GM18505 (cell line): ENCODE measurements around the gene CLEC7A.

Source experiments
- ATAC-seq: cut with Tn5 transposase; IDR thresholded peaks from one replicate; pipeline ENCODE4 v1.9.1; 2021; ENCODE audit not compliant: unreplicated experiment
- POLR2A ChIP-seq: IDR thresholded peaks from 4 replicates; pipeline ENCODE4 v1.6.1; 2011; ENCODE audit warnings: borderline replicate concordance; ENCODE audit not compliant: insufficient read depth, insufficient read length; ENCODE audit errors: extremely low read depth

The CLEC7A gene

GRCh38 chr12:10098791-10099190 lies 31.2 kb downstream of the CLEC7A start, which contains the start of gene CLEC1A:
TSS of gene CLEC1A (minus strand) at chr12:10098985. CDS start at chr12:10098922, 63 bp downstream.
- no peak for ATAC-seq

GRCh38 chr12:10097521-10097920 lies 32.5 kb downstream of the CLEC7A start:
- ATAC-seq: no peak
- no peak for TF ChIP-seq POLR2A

More at GRCh38 chr12:10098791-10099190, 31.2 kb downstream of the CLEC7A start, which contains the start of gene CLEC1A:
- no peak for TF ChIP-seq POLR2A

- TF ChIP-seq POLR2A: no peak
- no peak for ATAC-seq
Observed at GRCh38 chr12:10095971-10096370, 34.0 kb downstream of the CLEC7A start.

DNA sequence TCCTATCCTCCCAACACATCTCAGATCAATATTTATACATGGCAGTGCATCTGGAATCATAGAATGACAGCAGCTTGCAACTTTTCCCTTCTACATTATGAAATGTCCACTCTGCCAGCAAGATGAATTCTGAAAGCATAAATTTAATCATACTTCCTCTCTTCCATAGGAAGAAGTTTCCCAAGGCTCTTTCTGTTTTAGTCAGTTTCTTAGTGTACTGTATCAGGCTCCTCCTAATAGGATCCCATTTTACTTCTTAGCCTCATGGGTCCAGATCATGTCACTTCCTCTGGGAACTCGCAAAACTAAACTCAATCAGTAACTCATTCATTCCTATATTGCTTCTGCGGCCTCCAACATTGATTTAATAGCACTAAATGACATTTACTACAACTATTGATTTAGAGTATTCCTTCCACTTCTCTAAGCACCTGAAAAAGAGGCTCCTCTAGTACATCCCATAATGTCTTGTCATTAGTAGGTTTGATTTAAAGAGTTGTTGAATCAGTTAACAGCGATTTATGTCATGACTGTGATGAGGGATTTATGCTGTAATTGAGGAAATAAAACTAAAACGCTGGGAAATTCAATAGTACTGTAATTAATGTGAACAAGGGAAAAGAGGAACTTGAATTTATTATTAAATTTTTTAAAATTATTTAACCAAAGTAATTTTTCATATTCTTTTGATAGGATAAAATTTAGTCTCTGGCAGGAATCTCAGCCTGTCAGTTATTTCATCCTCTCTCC lies 35.2 kb downstream of the CLEC7A start:
- TF ChIP-seq POLR2A: no peak
- ATAC-seq: no peak

- ATAC-seq: no peak
- no peak for TF ChIP-seq POLR2A
Observed at GRCh38 chr12:10088955-10089900, 40.8 kb downstream of the CLEC7A start.

GRCh38 chr12:10088031-10088430 lies 42.0 kb downstream of the CLEC7A start:
- no peak for ATAC-seq
- no peak for TF ChIP-seq POLR2A

GRCh38 chr12:10086387-10086786 lies 43.6 kb downstream of the CLEC7A start:
- no peak for ATAC-seq

DNA sequence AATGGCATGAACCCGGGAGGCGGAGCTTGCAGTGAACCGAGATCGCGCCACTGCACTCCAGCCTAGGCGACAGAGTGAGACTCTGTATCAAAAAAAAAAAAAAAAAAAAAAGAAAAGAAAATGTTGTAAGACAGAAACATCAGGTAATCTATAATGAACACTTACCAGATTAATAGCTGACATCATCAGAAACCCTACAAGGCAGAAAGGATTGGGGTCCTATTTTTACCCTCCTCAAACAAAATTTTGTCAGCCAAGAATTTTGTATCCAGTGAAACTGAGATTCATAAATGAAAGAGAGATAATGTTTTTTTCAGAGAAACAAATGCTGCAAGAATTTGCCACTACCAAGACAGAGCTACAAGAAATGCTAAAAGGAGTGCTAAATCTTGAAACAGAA lies 45.3 kb downstream of the CLEC7A start:
- no peak for TF ChIP-seq POLR2A
- no peak for ATAC-seq

More at GRCh38 chr12:10086387-10086786, 43.6 kb downstream of the CLEC7A start:
- no peak for TF ChIP-seq POLR2A

GRCh38 chr12:10082117-10082874 lies 47.7 kb downstream of the CLEC7A start:
- no peak for ATAC-seq

DNA sequence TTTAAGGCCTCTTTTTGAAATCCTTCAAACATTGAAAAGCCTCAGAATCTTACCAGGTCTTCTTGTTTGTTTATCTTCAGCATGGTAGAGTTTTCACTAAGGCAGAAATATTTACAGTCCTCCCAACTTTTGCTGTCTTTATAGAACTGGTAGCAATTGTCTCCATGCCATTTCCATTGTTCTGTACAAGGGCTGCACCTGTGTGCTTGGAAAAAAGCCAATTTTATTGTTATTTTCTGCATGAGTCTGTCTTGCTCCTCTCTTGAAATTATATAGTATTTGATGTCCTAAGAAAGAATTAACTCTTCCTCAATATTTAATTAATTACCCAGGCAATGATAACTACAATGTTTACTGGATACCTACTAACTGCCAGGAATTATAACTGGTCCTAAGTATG lies 54.5 kb downstream of the CLEC7A start:
- ATAC-seq: no peak
- no peak for TF ChIP-seq POLR2A

More at GRCh38 chr12:10082117-10082874, 47.7 kb downstream of the CLEC7A start:
- TF ChIP-seq POLR2A: no peak

DNA sequence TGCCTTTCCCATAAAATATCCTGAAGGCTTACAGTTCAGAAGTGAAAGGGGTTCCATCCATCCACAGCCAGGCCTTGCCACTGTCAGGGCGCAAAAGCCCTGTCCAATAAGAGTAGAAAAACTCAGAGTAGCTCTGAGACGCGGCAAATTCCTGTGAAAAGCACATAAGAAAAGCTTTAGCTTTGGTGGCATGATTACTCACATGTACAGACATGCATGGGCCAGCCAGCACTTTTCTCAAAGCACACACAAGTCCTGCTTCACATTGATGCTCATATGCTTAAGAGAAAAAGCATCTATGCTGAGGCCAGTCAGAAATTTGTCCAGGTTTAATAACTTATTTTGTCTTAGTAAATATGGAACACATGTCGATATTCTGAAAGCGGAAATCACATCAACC lies 56.7 kb downstream of the CLEC7A start:
- TF ChIP-seq POLR2A: no peak
- ATAC-seq: no peak

DNA sequence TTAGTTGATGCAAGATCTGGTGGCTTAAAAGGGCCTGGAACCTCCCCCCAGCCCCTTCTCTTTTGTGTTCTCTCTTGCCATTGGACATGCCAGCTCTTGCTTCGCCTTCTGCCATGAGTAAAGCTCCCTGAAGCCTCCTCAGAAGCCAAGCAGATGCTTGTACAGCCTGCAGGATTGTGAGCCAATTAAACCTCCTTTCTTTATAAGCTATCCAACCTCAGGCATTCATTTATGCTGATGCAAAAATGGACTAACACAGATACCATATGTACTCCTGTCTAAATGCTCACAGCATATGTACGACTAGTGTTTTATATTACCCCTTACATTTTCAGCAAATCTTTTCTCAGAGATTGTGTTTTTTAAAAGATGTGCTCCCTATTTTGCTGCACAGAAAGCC lies 57.9 kb downstream of the CLEC7A start:
- no peak for TF ChIP-seq POLR2A
- ATAC-seq: no peak

DNA sequence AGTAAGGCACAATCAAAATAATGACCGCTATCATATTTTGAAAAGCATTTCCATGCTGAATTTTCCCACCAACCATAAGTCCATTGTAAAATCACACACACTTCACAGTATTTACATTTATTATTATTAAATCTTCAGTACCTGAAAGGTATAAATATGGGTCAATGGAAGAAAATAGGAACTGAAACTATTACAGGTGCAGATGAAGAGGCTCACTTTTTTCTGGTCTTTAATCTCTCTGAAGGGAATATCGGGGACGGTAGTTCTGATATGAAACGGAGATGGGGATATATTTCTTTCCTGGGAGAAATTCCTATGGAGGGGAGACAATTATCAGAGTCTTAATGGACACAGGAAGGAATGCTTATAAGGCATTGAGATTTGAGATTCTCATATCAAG lies 59.6 kb downstream of the CLEC7A start:
- ATAC-seq: no peak
- no peak for TF ChIP-seq POLR2A

DNA sequence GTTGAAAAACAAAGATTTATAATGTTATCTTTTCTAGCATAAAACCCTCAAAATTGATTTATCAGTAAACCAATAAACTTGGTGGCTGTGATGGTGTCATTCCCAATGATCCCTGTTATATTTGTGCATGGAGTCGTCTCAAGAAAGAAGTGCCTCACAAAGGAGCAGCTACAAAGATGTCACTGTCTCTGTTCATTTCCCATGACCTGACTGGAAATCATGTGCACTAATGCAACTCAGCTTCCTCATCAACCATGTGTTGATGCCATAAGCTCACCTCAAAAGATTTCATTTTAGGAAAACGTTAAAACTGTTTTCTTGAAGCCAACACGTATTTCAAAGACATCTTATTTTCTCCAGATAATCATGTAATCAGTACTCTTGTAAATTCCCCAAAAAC lies 60.0 kb downstream of the CLEC7A start:
- no peak for ATAC-seq
- TF ChIP-seq POLR2A: no peak

DNA sequence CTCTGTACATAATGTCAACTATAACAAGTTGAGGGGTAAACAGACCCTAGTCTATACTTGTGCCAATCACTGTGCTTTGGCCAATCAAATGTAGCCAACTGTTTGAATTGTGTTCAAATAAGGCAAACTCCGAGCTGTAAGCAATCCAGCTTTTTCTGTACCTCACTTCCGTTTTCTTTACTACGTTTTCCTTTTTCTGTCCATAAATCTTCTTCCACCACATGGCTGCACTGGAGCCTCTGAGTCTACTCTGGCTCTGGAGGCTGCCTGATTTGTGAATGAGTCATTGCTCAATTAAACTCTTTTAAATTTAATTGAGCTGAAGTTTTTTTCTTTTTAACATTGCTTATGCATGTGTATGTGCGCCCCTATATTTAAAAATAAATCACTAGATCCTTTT lies 60.9 kb downstream of the CLEC7A start:
- TF ChIP-seq POLR2A: no peak
- ATAC-seq: no peak
